NCI-H82 treated with DMSO at 0.1 percent for 48 hours (cell line): Measurements from ENCODE around the gene THYN1.

Source experiments
- DNase-seq: peaks from one replicate; lab custom pipeline; 2025; ENCODE audit not compliant: unreplicated experiment; lab: John Stamatoyannopoulos, UW

Gene THYN1

DNA sequence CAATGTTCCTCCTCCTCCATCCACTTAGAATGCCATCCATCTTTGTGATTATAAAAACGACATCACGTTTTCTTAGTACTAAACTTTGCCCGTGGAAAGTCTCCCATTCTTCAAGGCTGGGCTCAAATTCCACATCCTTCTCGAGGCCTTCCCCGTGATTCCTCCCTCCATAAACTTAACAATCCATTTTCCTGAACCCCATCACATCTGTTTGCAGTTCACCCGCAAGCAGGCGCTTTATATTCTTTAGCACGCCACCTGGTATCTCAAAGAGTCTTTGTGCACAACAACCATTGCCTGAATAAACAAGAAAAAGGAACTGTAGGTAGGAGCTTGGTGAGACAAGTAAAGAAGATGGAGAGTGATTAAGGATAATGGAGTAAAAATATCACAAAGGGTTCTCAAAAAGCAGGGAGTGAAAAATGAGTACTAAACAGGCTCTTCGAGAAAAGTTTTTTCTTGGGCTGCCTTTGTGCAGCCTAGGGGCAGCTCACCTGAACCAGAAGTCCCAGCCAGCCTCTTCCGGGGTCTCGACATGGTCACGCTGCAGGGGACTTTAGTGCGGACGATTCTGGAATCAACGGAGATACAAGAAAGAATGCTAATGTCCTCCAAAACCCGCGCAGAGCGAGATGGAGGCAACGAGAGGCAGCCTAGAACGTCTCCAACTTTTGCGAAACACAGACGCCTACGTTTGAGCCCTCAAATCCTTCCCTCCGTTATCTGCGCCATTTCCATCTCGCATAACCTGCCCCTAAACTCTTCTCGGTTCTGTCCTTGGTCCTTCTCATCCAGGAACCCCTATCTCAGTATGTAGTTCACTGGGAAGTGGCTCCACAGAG is 585 bp downstream of the THYN1 start:
- no peak for DNase-seq

DNA sequence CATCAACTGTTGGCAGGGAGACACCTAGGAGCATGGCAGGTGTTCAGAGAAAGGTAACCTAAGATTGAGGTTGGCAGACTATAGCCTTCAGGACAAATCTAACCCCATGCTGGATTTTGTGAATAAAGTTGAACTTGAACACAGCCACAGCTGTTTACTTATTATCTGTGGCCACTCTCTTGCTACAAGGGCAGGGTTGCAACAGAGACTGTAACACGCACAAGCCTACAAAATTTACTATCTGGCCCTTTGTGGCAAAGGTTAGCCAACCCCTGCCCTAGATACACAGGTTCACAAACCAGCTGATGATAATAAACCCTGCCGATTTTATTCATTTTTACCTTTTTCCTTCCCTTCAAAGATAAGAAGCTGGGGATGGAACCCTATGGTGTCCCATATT is 2.5 kb downstream of the THYN1 start:
- DNase-seq, result no peak

DNA sequence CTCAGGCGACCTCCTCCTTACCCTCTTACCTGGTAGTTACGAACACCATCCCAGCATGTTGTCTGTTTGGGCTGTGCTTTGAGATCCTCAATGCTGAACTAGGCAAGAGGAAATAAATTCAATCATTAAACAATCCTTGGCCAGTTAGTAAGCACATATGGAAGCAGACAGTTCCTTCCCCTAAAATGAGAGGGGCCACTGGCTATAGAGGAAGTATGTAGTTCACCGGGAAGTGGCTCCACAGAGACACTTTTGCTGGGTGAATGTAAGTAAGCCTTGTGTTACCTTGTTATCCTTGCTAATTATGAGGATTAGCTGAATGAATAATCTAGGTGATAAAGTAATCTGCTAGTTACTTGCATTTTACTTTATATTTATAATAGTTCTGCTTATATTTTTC is 2.9 kb downstream of the THYN1 start:
- no peak for DNase-seq

DNA sequence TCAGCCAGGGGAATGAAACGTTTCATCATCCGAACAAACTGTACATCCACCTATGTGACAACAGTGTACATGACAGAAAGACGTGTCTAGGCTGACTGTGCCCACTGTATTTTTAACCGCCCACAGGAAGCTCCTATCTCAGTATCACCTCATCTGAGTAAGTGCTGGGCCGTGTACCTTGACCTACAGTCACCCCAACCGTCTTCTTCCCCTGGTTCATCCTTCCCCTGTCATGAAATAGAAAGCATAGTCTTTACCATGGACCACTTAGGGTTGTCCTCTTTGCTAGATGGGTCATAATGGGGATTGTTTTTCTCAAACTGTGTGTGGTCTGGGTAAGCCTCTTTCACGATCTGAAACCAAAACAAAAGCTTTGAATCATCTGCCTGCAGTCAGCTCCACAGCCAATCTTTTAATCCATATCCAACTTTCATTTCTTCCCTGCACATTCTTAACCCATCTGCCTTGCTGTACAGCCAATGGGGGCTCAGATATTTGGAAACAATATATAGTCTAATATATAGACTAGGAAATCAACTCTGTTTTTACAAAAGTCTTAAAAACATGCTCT is 4.2 kb downstream of the THYN1 start:
- no peak for DNase-seq

DNA sequence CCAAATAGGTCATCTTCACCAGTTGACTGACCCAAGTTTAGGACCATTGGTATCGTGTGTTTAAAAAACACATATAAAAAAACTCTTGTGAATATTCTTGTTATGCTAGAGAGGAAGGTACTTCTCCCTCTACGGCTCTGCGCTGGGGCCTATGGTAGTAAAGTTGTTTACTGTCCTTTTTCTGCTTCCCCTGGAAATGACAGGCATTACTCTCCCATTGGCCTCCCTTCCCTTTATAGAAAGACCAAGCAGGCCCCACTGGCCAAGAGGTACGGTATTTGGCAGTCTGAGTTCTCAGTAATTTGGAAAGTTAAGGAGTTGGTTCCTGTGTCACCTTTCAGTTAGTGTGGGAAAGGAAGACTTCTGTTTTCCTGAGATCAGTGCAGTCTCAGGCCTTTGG is 6.5 kb downstream of the THYN1 start:
- no peak for DNase-seq

DNA sequence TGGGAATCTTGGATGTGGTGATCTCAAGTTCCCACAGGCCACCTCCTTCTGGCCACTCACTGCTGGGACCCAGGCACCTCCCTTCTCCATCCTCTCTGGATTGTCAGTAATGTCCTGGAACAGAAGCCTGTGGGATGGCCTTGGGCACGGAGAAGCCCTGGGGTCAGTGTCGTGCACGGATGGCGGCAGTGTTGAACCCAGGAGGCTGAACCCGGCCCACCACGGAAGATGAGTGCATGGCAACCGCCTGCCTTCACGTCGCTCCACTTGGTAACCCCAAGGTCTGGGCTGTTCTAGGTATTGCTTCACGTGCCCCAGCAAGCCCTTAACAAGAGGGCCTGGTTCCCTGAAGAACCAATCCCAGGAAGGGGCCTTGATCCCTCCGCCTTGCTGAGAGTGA is 7.1 kb downstream of the THYN1 start:
- no peak for DNase-seq

DNA sequence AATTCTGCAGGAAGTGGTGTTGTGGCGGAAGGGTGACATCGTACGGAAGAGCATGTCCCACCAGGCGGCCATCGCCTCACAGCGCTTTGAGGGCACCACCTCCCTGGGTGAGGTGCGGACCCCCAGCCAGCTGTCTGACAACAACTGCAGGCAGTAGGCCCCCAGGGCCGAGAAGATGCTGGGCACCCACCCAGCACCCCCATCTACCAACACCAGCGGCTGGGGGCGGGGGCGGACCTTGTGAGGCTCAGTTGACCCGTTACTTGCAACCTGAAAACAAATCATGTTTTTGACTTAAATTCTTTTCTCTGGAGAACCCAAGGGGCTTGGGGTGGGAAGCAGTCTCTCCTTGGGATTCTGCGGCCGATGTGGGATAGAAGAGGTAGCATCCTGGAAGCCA is 7.7 kb downstream of the THYN1 start:
- DNase-seq, result no peak

DNA sequence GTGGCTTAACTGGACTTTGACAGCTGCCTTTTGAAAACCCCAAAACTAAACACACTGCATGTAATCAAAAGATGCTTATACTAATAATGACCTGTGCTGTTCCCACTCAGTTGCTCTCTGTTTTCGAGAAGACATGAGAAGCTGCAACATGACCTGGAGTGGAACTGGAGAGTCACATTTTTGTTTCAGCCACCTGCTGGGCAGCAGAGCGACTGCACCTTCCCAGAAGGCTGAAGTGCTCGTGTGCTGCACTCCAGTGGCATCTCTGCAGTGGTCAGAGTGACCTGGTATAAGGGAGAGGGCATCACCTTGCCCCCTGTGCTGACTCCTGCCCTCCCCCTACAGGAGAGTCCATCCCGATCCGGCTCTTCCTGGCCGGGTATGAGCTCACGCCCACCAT is 8.6 kb downstream of the THYN1 start:
- no peak for DNase-seq

DNA sequence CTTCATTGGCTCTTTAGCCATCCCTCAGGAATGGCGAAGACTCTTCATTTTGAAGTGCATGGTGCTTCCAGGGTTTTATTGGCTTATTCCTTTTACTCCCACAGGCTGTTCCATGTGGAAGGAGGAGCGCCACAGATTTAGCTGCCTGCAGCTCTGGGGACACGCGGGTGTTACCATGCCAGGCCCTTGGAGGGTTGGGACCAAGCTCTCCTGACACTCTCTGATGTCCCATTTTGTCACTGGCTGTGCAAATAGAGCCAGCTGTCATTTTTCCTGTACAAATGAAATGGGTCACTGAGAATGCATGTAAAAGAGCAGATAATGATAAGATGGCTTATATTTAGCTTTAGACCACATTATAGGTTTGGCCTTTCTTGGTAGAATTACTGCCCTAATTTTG is 9.2 kb downstream of the THYN1 start:
- DNase-seq, result no peak

DNA sequence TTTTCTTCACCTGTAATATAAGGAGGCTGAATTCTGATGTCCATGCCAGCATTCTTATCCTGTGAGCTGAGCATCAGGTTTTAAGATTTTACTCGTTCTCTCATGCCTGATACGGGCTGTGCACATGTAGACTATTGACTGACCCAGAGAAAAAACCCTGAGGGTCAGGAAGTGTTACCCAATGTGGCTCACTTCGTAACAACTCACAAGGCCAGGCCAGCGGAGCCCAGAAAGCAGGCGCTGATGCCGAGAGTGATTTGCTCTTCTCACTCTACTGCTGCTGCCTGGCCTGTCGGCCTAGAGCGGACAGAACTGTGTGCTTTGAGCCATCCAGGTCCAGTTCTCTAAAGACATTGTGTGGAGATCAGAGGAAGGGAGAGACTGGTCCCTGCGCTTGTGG is 10.8 kb downstream of the THYN1 start:
- no peak for DNase-seq

DNA sequence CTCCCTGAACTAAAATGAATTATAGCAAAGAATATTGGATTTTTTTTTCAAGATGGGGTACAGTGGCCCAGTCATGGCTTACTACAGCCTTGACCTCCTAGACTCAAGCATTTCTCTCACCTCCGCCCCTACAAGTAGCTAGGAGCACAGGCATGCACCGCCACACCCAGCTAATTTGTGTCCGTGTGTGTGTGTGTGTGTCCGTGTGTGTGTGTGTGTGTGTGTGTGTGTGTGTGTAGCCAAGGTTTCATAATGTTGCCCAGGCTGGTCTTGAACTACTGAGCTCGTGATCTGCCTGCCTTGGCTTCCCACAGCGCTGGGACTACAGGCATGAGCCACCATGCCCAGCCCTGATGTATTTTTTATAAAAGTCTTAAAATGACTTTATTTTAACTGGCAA is 12.6 kb downstream of the THYN1 start:
- no peak for DNase-seq

DNA sequence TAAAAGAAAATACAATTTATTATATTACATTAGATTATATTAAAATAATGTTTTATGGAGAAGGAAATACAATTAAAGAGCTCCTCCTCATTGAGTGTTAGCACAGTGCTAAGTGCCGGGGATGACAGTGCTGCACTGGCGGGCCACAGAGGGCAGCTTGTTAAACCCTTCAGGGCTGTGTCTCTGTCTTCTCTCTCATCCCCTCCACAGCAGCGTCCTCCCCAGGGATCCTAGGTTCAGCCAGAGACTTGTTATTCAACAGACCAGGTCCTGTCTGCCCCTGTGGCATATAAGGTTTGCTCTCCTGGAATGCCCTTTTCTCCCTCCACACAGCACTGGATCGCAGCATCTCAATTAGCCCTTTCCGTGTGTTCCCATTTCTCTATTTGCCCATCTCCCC is 14.2 kb downstream of the THYN1 start:
- no peak for DNase-seq

DNA sequence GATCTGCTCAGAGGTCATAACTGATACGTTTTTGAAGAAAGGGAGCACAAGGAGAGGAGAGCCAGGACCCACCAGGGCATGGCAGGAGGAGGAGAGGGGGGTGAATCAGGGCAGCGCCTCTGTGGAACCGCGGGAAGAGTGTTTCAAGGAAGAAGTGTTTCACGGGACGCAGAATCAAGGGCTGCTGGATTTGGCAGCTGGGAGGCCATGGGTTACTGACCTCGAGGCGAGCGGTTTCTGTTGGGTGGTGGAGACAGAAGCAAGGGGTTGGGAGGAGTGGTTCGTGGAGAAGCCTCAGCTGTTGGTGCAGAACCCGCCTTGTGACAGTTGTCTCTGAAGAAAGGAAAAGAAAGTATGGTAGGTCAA is 15.6 kb downstream of the THYN1 start:
- DNase-seq, result no peak

DNA sequence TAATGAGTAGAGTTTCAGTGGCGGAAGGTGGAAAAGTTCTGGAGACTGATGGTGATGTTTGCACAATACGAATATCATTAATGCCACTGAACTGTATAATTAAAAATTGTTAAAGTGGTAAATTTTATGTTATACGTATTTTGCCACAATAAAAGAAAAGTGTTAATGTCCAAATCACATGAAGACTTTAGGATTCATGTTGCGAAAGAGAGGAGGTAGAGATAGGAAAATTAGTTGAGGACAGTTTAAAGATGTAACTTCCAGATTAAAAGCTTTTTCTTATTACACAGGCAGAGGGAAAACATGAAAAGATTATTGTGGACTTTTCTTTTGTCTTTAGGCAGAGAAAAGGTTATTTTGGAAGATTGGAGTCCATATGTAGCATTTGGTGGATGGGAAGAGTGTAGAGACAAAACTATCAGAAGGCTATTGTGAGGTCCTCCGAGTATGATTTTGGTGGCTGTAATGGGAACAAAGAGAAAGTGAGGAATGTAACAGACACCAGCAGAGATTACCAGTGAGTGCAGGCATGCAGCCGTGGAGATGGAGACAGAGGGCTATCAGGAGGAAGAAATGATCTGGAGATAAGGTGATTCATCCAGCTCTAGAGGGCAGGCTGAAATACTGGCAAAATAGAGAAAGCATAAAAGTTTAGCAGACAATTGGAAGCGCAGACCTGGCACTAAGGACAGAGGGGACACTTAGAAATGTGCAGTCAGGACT is 16.2 kb downstream of the THYN1 start:
- DNase-seq, result no peak

DNA sequence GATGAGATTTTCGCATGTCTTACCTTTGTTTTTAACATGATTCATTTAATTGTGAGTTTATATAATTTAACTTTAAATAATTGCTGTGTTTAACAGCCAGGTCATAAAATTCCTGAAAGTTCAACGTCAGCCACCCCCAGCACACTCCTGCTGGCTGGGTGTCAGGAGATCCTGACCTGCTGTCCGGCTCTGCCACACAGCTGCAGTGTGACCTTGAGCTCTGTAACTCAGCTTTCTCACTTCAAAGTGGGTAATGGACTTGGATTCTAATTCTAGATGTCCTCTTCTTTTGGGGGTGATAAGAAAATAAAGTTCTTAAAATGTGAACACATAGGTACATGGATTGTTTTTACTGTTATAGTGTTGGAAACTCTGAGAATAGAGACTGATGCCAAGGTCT is 17.8 kb downstream of the THYN1 start:
- DNase-seq, result no peak

DNA sequence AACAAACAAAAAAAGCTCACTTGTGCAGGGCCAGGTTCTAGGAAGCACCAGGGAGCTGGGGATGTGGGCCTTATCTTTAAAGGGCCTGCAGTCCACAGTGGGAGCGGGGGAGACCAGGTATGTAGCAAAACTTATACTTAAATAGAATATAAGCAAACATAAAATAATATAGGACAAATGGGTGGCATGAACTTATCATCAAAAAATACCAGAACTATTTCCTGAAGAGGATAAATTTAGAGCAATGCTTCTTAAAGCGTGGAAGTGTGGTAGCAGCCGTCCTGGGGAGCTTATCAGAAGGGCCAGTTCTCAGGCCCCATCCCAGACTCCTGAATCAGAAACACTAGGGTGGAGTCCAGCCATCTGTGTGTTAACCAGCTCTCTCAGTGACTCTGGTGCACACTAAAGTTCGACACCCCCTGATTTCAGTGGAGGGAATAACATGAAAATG is 19.4 kb downstream of the THYN1 start:
- no peak for DNase-seq

DNA sequence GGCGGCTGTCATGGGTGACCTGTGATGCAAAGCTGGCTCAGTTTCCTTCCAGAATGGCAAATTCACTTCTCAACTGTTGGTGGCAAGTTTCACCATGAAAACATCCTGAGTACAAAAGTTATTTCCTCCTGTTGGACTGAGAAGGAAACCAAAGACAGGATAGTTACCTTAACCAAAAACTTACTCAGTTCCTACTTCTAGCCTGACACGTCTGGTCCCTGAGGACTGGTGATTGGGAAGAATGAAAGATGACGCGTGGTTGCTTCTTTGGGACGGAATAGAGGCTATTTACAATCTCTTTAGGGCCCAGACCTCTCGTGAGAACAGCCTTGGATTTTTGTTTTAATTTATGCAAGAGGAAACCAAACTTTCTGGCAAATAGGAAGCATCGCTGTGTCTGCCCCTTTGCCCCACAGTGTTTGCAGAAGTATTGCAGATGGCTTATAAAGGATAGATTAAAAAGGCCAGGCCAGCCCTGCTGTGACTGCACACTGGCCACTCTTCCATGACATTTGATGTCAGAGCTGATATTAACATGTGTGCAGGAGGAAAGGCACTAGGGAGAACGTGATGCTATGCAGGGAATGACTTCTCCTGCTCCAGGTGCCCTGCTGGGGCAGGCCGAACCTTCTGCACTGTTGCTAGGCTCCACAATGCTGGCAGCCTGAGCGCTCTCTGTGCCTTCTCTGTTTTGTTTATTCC is 21.0 kb downstream of the THYN1 start:
- DNase-seq, result no peak

DNA sequence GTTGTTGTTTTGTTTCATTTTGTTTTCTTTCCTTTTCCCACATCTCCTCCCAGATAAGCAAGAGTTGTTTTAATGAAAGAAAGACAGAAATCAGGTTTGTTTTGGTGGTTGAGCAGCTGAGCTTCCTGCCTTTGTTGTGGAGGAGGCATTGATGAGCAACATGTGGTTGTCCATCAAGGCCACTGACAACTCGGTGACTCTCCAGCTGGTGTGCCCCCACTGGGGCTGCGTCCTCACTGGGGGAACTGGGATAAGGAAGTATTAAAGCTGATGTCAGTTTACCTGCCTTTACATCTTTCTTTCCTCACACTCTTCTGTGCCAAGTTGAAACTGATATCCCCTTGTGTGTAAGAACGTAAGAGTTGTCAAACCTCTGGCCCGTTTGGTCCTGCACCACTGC is 22.8 kb downstream of the THYN1 start:
- no peak for DNase-seq

DNA sequence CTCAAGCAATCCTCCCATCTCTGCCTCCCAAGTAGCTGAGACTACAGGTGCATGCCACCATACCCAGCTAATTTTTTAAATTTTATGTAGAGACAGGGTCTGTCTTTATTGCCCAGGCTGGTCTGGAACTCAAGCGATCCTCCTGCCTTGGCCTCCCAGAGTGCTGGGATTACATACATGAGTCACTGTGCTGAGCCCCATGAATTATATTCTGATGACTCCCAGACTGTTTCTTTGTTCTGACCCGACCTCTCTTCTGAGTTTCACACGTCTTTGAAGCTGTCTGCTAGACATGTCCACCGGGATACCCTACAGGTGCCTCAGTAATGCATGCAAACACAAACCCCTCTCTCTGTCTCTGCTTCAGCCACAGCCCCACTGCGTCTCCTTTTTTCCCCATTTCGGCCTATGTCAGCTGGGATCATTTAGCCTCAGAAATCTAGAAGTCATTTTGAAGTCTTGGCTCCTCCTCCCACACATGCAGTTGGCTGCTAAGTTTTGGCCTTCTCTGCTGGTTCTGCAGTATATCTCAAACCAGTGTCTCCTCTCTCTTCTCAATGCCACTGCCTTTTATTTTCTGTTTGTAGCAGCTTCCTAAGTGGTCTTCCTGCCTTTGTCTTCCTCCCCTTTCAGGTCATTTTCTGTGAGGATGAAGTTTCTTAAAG is 23.9 kb downstream of the THYN1 start:
- no peak for DNase-seq

DNA sequence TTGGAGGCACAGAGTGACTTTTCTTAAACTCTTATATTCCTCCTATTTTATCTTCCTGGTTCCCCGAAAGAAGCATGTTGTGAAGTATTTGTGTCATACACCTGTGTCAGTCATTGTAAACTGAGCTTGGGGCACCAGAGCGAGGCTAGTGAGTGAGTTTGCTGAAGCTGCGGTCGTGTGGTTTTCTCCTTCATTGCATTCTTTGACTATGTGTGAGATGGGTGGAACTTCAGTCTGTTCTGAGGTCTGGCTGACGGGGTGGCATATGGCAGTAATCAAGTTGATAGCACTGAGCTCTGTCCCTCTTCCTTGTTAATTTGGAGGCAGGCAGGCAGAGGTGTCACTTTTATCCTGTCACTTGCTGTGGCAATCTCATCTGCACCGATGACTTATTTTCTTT is 24.5 kb downstream of the THYN1 start:
- no peak for DNase-seq

DNA sequence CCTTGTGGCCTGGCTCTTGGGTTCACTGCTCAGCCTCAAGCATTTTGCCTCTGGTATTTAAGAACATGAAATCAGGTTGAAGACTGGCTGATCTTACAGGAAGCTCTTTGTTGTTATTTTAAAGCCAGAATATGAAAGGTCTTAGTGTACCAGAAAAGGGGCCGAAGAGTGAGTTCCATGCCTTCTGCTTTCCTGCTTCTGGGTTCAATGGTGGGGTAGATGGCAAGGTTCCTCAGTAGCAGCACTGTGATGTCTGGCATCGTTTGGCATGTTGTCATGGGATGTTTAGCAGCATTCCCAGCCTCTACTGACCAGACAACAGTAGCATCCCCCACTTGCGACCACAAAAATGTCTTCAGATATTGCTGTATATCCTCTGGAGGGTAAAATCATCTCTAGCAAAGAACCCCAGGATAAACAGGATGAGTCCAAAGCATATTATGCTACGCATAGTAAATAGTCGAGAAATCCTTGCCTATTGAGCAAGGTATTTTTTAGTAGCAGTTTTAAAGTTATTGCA is 26.3 kb downstream of the THYN1 start:
- DNase-seq, result no peak
